ENCODE results near the gene EHBP1. TPM values are rescaled to one million over a fixed set of nuclear protein-coding genes. Genes with fewer than 3 reads are reported as not detected.

The EHBP1 gene
- total and polyA plus RNA-seq, 2 donors (not counting 3 experiments of a cell fraction or from before 2014, with no cell fraction given): 8.4 to 34.8 TPM

DNA sequence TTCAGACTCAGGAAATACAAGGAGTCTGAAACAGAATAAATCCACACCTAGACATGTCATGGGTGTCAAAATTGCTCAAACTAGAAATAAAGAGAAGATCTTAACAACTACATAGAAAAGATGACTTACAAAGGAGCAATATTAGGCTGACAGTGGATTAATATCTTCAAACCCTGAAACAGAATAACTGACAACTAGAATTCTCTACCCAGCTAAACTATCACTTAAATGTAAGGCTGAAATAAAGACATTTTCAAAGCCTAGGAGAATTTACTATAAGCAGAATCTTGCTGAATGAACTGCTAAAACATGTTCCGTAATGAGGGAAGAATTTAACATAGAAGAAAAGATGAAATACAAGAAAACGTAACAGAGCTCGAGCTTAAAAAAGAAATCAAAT lies 168.1 kb downstream of the EHBP1 start:
- TF ChIP-seq FOS (IDR thresholded peaks at IDR 0.05; ENCODE audit: borderline replicate concordance, insufficient read depth, low read length) (no peak), GATA2 (IDR thresholded peaks at IDR 0.05; ENCODE audit: insufficient read depth, insufficient read length, low read depth, low read length) (no peak), POLR2A (IDR thresholded peaks at IDR 0.05; ENCODE audit: low read depth, low read length) (no peak), JUN (IDR thresholded peaks at IDR 0.05; ENCODE audit: borderline replicate concordance, insufficient read depth, insufficient read length, low read depth) (no peak)
- TF ChIP-seq, protein P1, sequence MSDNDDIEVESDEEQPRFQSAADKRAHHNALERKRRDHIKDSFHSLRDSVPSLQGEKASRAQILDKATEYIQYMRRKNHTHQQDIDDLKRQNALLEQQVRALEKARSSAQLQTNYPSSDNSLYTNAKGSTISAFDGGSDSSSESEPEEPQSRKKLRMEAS (IDR thresholded peaks at IDR 0.05; ENCODE audit: insufficient read depth, insufficient read length): no peak
- intact Hi-C loops (cut with micrococcal nuclease): no loop called here
- no peak for FAIRE-seq

DNA sequence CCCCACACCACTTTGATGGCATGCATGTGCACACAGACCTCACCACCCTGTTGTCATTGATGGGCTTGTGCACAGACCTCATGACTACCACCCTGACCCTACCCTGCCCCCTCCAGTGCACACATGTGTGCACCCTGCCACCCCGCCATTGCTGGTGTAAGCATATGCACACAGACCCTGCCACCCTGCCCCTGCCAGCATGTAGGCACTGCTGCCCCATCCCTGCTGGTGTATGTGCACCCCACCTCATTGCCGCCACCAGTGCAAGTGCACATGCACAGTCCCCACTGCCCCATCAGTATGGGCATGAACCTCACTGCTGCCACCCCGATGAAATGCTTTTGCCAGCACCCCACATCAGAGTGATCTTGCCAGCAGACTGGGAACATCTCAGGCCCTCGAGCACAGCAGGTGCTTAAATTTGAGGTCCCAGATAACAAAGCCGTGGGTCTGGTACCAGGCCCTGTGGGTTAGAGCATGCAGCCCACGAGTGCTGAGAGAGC lies 169.4 kb downstream of the EHBP1 start:
- POLR2A ChIA-PET: no interaction called here
- Histone ChIP-seq H4K20me1 (replicated peaks; ENCODE audit: control insufficient read depth, extremely low read depth, insufficient read depth, low read length) (no peaks in the 10 kb centered on the region), H2AFZ (ENCODE audit: low read depth, low read length) (no peak overlapping the region), H3K79me2 (ENCODE audit: control insufficient read depth, insufficient read depth, low read length) (no peaks in the 10 kb centered on the region), H3K9ac (replicated peaks; ENCODE audit: extremely low read depth, insufficient read depth, low read length) (no peak overlapping the region), H3K27ac (ENCODE audit: insufficient read depth, low read depth, low read length) (no peak overlapping the region), H3K9me3 (replicated peaks; ENCODE audit: control insufficient read depth, insufficient read depth, low read length) (no peaks in the 10 kb centered on the region), H3K9me1 (replicated peaks; ENCODE audit: control insufficient read depth, extremely low read depth, insufficient read depth, low read length) (no peaks in the 10 kb centered on the region), H3K27me3 (ENCODE audit: control insufficient read depth in 2 of 2, insufficient read depth in 2 of 2, low read length in 2 of 2) (no peaks in the 10 kb centered on the region), H3K4me1 (ENCODE audit: control insufficient read depth, extremely low read depth, insufficient read depth, low read length) (peaks cover 7% of the 10 kb centered on the region), H3K4me2 (ENCODE audit: insufficient read depth, low read length) (no peak overlapping the region), H3K4me3 (replicated peaks in 1 of 3; ENCODE audit: insufficient read depth in 1 of 3, low read depth in 1 of 3, low read length in 3 of 3) (no peak overlapping the region), H3K36me3 (ENCODE audit: control insufficient read depth in 2 of 2, extremely low read depth in 1 of 2, insufficient read depth in 2 of 2, low read length in 2 of 2) (peaks cover 0 to 4% of the 10 kb centered on the region in 2 experiments)
- DNase-seq (ENCODE audit: low read depth, low spot score): no peak
- dilution Hi-C loops (cut with MboI; ENCODE audit: extremely low pct_ligation_motif_present, low sequenced_read_pairs): no loop called here
- intact Hi-C loops (cut with micrococcal nuclease): no loop called here
- TF ChIP-seq, protein P2, sequence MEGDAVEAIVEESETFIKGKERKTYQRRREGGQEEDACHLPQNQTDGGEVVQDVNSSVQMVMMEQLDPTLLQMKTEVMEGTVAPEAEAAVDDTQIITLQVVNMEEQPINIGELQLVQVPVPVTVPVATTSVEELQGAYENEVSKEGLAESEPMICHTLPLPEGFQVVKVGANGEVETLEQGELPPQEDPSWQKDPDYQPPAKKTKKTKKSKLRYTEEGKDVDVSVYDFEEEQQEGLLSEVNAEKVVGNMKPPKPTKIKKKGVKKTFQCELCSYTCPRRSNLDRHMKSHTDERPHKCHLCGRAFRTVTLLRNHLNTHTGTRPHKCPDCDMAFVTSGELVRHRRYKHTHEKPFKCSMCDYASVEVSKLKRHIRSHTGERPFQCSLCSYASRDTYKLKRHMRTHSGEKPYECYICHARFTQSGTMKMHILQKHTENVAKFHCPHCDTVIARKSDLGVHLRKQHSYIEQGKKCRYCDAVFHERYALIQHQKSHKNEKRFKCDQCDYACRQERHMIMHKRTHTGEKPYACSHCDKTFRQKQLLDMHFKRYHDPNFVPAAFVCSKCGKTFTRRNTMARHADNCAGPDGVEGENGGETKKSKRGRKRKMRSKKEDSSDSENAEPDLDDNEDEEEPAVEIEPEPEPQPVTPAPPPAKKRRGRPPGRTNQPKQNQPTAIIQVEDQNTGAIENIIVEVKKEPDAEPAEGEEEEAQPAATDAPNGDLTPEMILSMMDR (IDR thresholded peaks at IDR 0.05; ENCODE audit: extremely low read depth in 1 of 2, insufficient read depth in 1 of 2, low read depth in 1 of 2, low read length in 2 of 2): no peak
- TF ChIP-seq POLR2AphosphoS5 (IDR thresholded peaks at IDR 0.05; ENCODE audit: insufficient read depth, low read depth, low read length) (no peak), GATA2 (IDR thresholded peaks at IDR 0.05; ENCODE audit: insufficient read depth, insufficient read length, low read depth, low read length) (no peak), EZH2 (IDR thresholded peaks at IDR 0.05; ENCODE audit: borderline replicate concordance, low read depth, low read length, severe bottlenecking) (no peak), FOS (IDR thresholded peaks at IDR 0.05; ENCODE audit: borderline replicate concordance, insufficient read depth, low read length) (no peak), JUN (IDR thresholded peaks at IDR 0.05; ENCODE audit: borderline replicate concordance, insufficient read depth, insufficient read length, low read depth) (no peak), POLR2A (IDR thresholded peaks at IDR 0.05; ENCODE audit: low read depth, low read length) (no peak), MYC (IDR thresholded peaks at IDR 0.05; ENCODE audit: low read depth, low read length) (no peak)
- TF ChIP-seq, protein P1 (IDR thresholded peaks at IDR 0.05; ENCODE audit: insufficient read depth, insufficient read length): no peak
- CTCF ChIA-PET: no interaction called here
- FAIRE-seq: no peak
- BruUV-seq (replicated peaks): no TSS peak

More for the DNA sequence above, 168.1 kb downstream of the EHBP1 start:
- no peak for DNase-seq (ENCODE audit: low read depth, low spot score)
- Histone ChIP-seq H3K9me1 (replicated peaks; ENCODE audit: control insufficient read depth, extremely low read depth, insufficient read depth, low read length) (no peaks in the 10 kb centered on the region), H3K27me3 (ENCODE audit: control insufficient read depth in 2 of 2, insufficient read depth in 2 of 2, low read length in 2 of 2) (no peaks in the 10 kb centered on the region), H3K79me2 (ENCODE audit: control insufficient read depth, insufficient read depth, low read length) (no peaks in the 10 kb centered on the region), H3K9ac (replicated peaks; ENCODE audit: extremely low read depth, insufficient read depth, low read length) (no peak overlapping the region), H3K4me1 (ENCODE audit: control insufficient read depth, extremely low read depth, insufficient read depth, low read length) (peaks cover 7% of the 10 kb centered on the region), H3K4me3 (replicated peaks in 1 of 3; ENCODE audit: insufficient read depth in 1 of 3, low read depth in 1 of 3, low read length in 3 of 3) (no peak overlapping the region), H3K36me3 (ENCODE audit: control insufficient read depth in 2 of 2, extremely low read depth in 1 of 2, insufficient read depth in 2 of 2, low read length in 2 of 2) (peaks cover 0 to 4% of the 10 kb centered on the region in 2 experiments), H4K20me1 (replicated peaks; ENCODE audit: control insufficient read depth, extremely low read depth, insufficient read depth, low read length) (no peaks in the 10 kb centered on the region), H3K4me2 (ENCODE audit: insufficient read depth, low read length) (no peak overlapping the region), H3K27ac (ENCODE audit: insufficient read depth, low read depth, low read length) (no peak overlapping the region), H2AFZ (ENCODE audit: low read depth, low read length) (no peak overlapping the region), H3K9me3 (replicated peaks; ENCODE audit: control insufficient read depth, insufficient read depth, low read length) (no peaks in the 10 kb centered on the region)
- ChIA-PET POLR2A (no interaction called here), CTCF (no interaction called here)
- no TSS peak for BruUV-seq (replicated peaks)
- dilution Hi-C loops (cut with MboI; ENCODE audit: extremely low pct_ligation_motif_present, low sequenced_read_pairs): no loop called here
